BLaER1 treated with 17β-estradiol and CSF1 and Interleukin-3, amounts not matched to agents 10 nM and 100 nM (cell line): Measurements from ENCODE around the gene SMCO3.
A peak's percentile ranks its signal among the peaks of the same experiment; 100 is the strongest.

ENCODE experiments used
- H3K27ac ChIP-seq, 11 experiments: shearing (Covaris generic); formaldehyde crosslinking; 2 replicates each; pipeline ENCODE4 v1.8.1; 2022
- H3K27me3 ChIP-seq, 11 experiments: shearing (Covaris generic); formaldehyde crosslinking; 2 replicates each; pipeline ENCODE4 v1.8.1; 2022
- H3K36me3 ChIP-seq, 11 experiments: shearing (Covaris generic); formaldehyde crosslinking; 2 replicates each; pipeline ENCODE4 v1.8.1; 2022
- H3K4me1 ChIP-seq, 10 experiments: shearing (Covaris generic); formaldehyde crosslinking; 2 replicates each; pipeline ENCODE4 v1.8.1; 2022
- H3K4me2 ChIP-seq, 11 experiments: shearing (Covaris generic); formaldehyde crosslinking; 2 replicates each; pipeline ENCODE4 v1.8.1; 2022
- H3K4me3 ChIP-seq, 10 experiments: shearing (Covaris generic); formaldehyde crosslinking; 2 replicates each; pipeline ENCODE4 v1.8.1; 2022
- H3K9ac ChIP-seq, 11 experiments: shearing (Covaris generic); formaldehyde crosslinking; 2 replicates each; pipeline ENCODE4 v1.8.1; 2022
- H3K9me3 ChIP-seq, 11 experiments: shearing (Covaris generic); formaldehyde crosslinking; replicated peaks in 1 of 11; 2 replicates each; pipeline ENCODE4 v1.8.1; 2022
- H4K20me1 ChIP-seq, 11 experiments: shearing (Covaris generic); formaldehyde crosslinking; 2 replicates each; pipeline ENCODE4 v1.8.1; 2022
- Cebpa-rat ChIP-seq, 11 experiments: shearing (Covaris generic); IDR thresholded peaks; 2 replicates each; pipeline ENCODE4 v1.8.1; 2022

SMCO3 gene

DNA sequence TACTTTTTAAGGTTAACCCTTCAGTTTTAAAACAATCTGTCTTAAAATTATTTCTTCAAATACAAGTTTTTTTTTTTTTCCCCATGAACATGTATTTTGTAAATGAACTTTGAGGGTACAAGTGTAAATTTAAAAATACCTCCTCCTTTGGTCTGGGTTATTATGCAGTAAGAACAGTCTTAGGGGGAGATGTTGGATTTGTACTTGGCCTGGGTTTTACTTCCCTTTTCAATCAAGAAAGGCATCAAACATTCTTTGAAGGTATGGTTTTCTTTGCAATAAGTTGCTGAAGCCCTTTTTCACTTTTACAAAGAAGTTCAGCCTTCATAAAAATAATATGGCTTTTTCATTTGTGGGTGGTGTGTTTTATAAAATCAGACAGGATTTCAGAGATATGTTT, 31.2 kb downstream of the SMCO3 start:
- H3K4me1 ChIP-seq, result peaks cover 0 to 33% (median 2%) of the 10 kb centered on the region in 10 experiments; a peak in 9 of 20 replicates
- peaks cover 0 to 2% (median 0%) of the 10 kb centered on the region in 11 experiments; a peak in 1 of 22 replicates for H4K20me1 ChIP-seq
- peaks cover 29 to 43% (median 36%) of the 10 kb centered on the region in 11 experiments for H3K36me3 ChIP-seq
- no peak overlapping the region for H3K4me3 ChIP-seq
- H3K27ac ChIP-seq, result no peak overlapping the region
- no peak for TF ChIP-seq Cebpa-rat (IDR thresholded peaks at IDR 0.05)
- no peak overlapping the region for H3K4me2 ChIP-seq
- no peaks in the 10 kb centered on the region for H3K27me3 ChIP-seq
- H3K9ac ChIP-seq, result no peak overlapping the region
- no peaks in the 10 kb centered on the region for H3K9me3 ChIP-seq

DNA sequence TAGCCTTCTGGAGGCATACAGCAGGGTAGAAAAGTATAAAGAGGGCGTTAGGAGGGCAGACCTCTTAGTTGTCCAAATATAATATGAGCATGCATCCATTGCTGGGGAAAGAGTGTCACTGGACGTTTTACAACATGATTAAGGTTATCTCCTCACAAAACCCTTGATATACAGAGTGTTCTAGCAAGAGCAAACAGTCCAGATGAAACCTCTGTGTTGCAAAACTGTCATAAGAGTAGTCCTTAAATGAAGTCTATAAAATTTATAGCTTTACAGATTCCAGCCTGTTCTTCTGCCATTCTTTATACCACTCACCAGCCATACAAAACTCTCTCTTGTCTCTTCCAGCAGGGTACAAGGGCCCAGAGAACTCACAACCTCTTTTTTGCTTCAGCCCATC, 32.4 kb downstream of the SMCO3 start:
- Histone ChIP-seq H3K9ac (no peak overlapping the region), H4K20me1 (no peaks in the 10 kb centered on the region), H3K36me3 (peaks cover 17 to 32% (median 24%) of the 10 kb centered on the region in 11 experiments), H3K9me3 (no peaks in the 10 kb centered on the region), H3K27me3 (peaks cover 0 to 8% (median 5%) of the 10 kb centered on the region in 11 experiments; a peak in 12 of 22 replicates), H3K4me2 (no peak overlapping the region), H3K27ac (no peak overlapping the region), H3K4me3 (no peak overlapping the region), H3K4me1 (peaks cover 0 to 33% (median 2%) of the 10 kb centered on the region in 10 experiments; a peak in 9 of 20 replicates)
- TF ChIP-seq Cebpa-rat (IDR thresholded peaks at IDR 0.05), result no peak

DNA sequence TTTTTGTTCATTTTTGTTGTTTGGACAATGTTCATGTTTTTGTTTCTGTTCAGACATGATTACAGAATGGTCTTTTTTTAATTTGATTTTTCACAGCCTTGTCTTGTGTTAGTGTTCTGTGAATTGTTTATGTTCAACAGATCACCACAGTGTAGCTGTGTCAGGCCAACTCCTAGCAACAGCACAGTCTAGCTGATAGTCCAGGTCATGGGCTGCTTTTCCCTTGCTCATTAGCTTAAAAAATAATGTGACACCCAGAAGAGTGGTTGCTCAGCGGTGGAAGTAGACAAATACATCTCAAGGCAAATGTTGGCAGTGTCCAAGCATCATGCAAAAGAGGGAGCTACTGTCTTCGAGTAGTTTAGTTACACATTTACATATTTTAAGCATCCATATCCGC, 33.1 kb downstream of the SMCO3 start:
- no peak overlapping the region for H3K27ac ChIP-seq
- no peak overlapping the region for H3K9ac ChIP-seq
- no peak overlapping the region for H3K4me3 ChIP-seq
- no peaks in the 10 kb centered on the region for H3K9me3 ChIP-seq
- H3K4me2 ChIP-seq, result peak overlapping the region in 5 of 11 experiments; percentile 6 to 43 (median 18); a peak in 6 of 22 replicates
- no peaks in the 10 kb centered on the region for H4K20me1 ChIP-seq
- peaks cover 5 to 15% (median 12%) of the 10 kb centered on the region in 11 experiments; a peak in 20 of 22 replicates for H3K27me3 ChIP-seq
- no peak for TF ChIP-seq Cebpa-rat (IDR thresholded peaks at IDR 0.05)
- peaks cover 0 to 40% (median 4%) of the 10 kb centered on the region in 10 experiments; a peak in 12 of 20 replicates for H3K4me1 ChIP-seq
- H3K36me3 ChIP-seq, result peaks cover 10 to 25% (median 17%) of the 10 kb centered on the region in 11 experiments; a peak in 20 of 22 replicates

DNA sequence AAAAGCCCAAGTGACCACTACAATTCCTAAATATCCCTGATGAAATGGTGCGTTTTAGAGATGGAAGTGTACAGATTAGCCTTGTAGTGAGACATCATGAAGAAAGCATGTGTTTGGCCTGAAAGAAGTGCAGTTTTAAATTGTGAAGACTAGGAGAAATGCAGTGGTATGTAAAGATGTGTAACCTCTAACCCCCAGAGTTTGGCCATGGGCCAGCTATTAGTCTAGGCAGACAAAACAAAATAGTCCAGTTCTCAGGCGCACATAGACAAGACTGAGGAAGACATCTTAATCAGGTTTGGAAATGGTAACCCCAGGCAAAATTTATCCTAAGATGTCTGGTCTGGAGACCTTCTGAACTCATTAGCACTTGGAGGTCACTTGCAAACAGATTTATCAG, 34.1 kb downstream of the SMCO3 start:
- Histone ChIP-seq H3K9me3 (no peaks in the 10 kb centered on the region), H3K9ac (no peak overlapping the region), H3K27ac (no peak overlapping the region), H3K4me3 (no peak overlapping the region), H3K27me3 (peaks cover 8 to 26% (median 22%) of the 10 kb centered on the region in 11 experiments; a peak in 20 of 22 replicates), H3K4me2 (no peak overlapping the region), H3K36me3 (peaks cover under 1 to 14% (median 8%) of the 10 kb centered on the region in 11 experiments; a peak in 17 of 22 replicates), H3K4me1 (peaks cover 5 to 45% (median 14%) of the 10 kb centered on the region in 10 experiments), H4K20me1 (no peaks in the 10 kb centered on the region)
- no peak for TF ChIP-seq Cebpa-rat (IDR thresholded peaks at IDR 0.05)

DNA sequence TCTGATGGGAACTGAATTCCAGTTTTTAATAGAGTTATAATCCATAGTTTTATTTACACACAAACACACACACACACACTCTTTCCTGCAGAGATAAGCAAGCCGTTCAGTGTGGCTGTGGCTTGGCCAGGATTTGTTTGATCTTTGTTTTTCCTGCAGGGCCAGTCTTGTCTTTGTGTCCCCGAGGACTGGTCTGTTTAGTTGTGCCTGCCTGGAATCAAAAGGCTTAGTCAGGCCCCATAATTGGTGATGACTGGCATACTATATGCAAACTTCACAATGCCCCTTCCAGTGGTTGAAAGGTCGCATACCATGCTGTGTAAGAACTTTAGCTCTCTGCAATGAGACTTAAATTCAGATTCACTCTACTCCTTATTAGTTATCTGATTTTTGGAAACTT, 36.7 kb downstream of the SMCO3 start:
- Histone ChIP-seq H3K27me3 (peaks cover 14 to 49% (median 43%) of the 10 kb centered on the region in 11 experiments), H3K36me3 (no peaks in the 10 kb centered on the region), H3K9me3 (peaks cover 7 to 13% (median 10%) of the 10 kb centered on the region in 11 experiments; a peak in 19 of 22 replicates), H4K20me1 (no peaks in the 10 kb centered on the region), H3K4me3 (no peak overlapping the region), H3K4me1 (peaks cover 11 to 31% (median 20%) of the 10 kb centered on the region in 10 experiments), H3K4me2 (no peak overlapping the region), H3K27ac (no peak overlapping the region), H3K9ac (no peak overlapping the region)
- no peak for TF ChIP-seq Cebpa-rat (IDR thresholded peaks at IDR 0.05)

DNA sequence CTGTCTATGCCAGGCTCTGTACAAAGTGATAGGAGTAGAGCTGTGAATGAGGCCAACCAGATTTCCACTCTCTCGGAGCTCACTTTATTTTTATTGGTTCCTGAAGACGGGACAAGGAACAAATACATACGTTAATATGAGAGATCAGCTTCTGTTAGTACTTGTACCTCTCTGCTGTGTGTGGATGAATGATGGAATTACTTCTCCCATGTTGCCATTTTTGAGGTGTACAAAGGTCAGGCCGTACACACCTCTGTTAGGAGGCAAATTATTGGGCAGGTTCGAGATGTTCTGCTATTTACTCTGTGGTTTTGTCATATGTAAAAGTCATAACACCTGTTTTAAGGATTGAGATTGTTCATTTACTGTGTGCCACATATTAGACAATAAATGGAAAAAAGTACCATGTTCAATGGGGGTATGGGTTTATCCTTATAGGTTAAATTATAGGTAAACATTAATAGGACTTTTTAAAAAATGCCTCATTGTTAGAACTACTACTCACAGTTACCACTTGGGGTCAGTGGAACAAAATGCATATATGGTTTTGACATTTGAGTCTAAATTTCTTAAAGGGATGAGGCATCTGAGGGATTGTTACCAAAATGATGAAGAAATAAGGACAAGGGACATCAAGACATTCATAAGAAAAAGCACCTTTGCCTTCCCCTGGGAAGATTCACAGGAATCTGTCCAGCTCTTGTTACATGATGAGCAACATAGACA, 37.6 kb downstream of the SMCO3 start:
- no peak overlapping the region for H3K27ac ChIP-seq
- peak overlapping the region in 3 of 11 experiments; percentile 83 to 90 (median 90); a peak in 5 of 22 replicates for H3K4me2 ChIP-seq
- peak overlapping the region in 1 of 11 experiments; percentile 80; a peak in 1 of 22 replicates for H3K9ac ChIP-seq

DNA sequence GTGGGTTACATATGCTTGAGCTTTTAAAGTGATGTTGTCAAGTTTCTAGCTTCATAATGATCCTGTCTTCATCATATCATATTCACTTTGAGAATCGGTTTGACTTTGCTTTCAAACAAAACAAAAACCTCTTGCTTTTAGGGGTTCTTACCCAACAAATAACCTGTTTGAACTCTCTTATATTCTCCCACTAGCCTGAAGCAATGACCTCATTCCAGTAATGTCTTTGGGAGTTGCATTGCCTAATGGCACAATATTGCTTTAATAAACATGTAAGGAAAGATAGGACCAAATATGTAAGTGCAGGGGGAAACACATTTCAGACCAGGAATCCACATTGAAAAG, 38.4 kb downstream of the SMCO3 start:
- peaks cover 7 to 13% (median 10%) of the 10 kb centered on the region in 11 experiments; a peak in 19 of 22 replicates for H3K9me3 ChIP-seq
- peak in 1 of 11 experiments; percentile 34; a peak in 1 of 22 replicates for TF ChIP-seq Cebpa-rat (IDR thresholded peaks at IDR 0.05)
- peak overlapping the region; percentile 78 to 96 (median 90); a peak in 21 of 22 replicates for H3K4me2 ChIP-seq
- peaks cover 16 to 33% (median 26%) of the 10 kb centered on the region in 10 experiments for H3K4me1 ChIP-seq
- peak overlapping the region in 3 of 11 experiments; percentile 64 to 80 (median 68); a peak in 5 of 22 replicates for H3K27ac ChIP-seq
- no peaks in the 10 kb centered on the region for H3K36me3 ChIP-seq
- H4K20me1 ChIP-seq, result no peaks in the 10 kb centered on the region
- H3K9ac ChIP-seq, result peak overlapping the region in 4 of 11 experiments; percentile 72 to 80 (median 78); a peak in 5 of 22 replicates
- H3K27me3 ChIP-seq, result peaks cover 14 to 49% (median 43%) of the 10 kb centered on the region in 11 experiments
- H3K4me3 ChIP-seq, result peak overlapping the region in 7 of 10 experiments; percentile 67 to 79 (median 72); a peak in 11 of 20 replicates

More for the DNA sequence above, 37.6 kb downstream of the SMCO3 start:
- no peak for TF ChIP-seq Cebpa-rat (IDR thresholded peaks at IDR 0.05)
- H3K27me3 ChIP-seq, result peaks cover 14 to 49% (median 43%) of the 10 kb centered on the region in 11 experiments
- H3K4me3 ChIP-seq, result no peak overlapping the region
- peaks cover 16 to 37% (median 26%) of the 10 kb centered on the region in 10 experiments for H3K4me1 ChIP-seq
- H3K36me3 ChIP-seq, result no peaks in the 10 kb centered on the region
- peaks cover 7 to 13% (median 10%) of the 10 kb centered on the region in 11 experiments; a peak in 19 of 22 replicates for H3K9me3 ChIP-seq
- H4K20me1 ChIP-seq, result no peaks in the 10 kb centered on the region

DNA sequence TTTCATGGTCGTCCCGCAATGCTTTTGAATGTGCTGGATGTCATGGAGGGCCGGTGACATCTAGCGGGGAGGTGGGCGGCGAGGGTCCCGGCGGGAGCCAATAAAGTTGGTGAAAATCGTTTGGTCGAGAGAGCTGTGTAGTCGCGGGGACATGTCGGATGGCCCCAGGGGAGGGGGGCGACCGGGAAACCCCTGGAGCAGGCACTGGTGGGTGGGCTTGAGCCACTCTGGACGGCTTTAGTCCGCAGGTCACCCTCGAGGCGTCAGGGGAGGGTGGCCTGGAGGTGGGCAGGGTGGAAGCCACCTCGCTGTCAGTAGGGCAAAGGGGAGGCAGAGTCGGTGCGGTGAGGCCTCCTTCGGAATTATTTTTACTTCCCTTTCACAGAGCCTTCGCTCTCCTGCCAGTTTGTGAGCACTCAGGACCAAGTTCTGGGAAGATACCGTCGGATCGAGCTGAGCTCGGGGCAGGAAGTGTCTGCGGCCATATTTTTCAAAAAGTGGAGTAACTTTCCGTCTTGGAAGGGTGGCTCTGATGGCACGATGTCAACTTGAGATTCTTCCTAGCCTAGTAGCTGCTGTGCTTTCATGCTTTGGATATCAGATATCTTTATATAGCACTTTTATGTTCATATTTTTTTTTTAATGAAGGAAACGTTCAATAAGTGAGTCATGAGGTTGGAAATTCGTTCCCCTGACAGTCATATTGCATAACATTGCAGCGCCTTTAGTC, 38.9 kb downstream of the SMCO3 start:
- TF ChIP-seq Cebpa-rat (IDR thresholded peaks at IDR 0.05), result 0 out of 22 replicates have a peak, but pooled peaks of 2 of the 11 experiments have one; percentile 13 to 15
- no peaks in the 10 kb centered on the region for H3K36me3 ChIP-seq
- peak overlapping the region; percentile 58 to 80 (median 74); a peak in 21 of 22 replicates for H3K9ac ChIP-seq
- H3K27me3 ChIP-seq, result peaks cover 14 to 49% (median 43%) of the 10 kb centered on the region in 11 experiments
- H3K27ac ChIP-seq, result peak overlapping the region; percentile 24 to 80 (median 63); a peak in 19 of 22 replicates
- peaks cover 7 to 13% (median 10%) of the 10 kb centered on the region in 11 experiments; a peak in 19 of 22 replicates for H3K9me3 ChIP-seq
- H3K4me2 ChIP-seq, result peak overlapping the region; percentile 78 to 96 (median 90)
- no peaks in the 10 kb centered on the region for H4K20me1 ChIP-seq
- H3K4me1 ChIP-seq, result peaks cover 16 to 31% (median 25%) of the 10 kb centered on the region in 10 experiments
- peak overlapping the region; percentile 64 to 79 (median 70) for H3K4me3 ChIP-seq
